Stomach (tissue), 4 donors: Measurements from ENCODE around the gene MAP3K13.

Experiments
- CTCF ChIP-seq, 7 experiments: fragments of 450-650 bp in 4 of 7; fragments of 200-600 bp in 3 of 7; sonication (generic) in 3 of 7; IDR thresholded peaks; one replicate each; pipeline ENCODE4 v1.5.1; 2016 to 2019; ENCODE audit warnings: antibody characterized with exemption in 7 of 7, control low read depth in 2 of 7, mild to moderate bottlenecking in 1 of 7
- EP300 ChIP-seq: sonication (generic); formaldehyde crosslinking; IDR thresholded peaks from one replicate; pipeline ENCODE4 v1.6.1; 2017; ENCODE audit warnings: antibody characterized with exemption
- POLR2A ChIP-seq, 4 donors: fragments of 450-650 bp; IDR thresholded peaks; one replicate each; pipeline ENCODE4 v1.6.1; 2016; ENCODE audit warnings: antibody characterized with exemption in 4 of 4, control low read depth in 2 of 4, mild to moderate bottlenecking in 1 of 4, moderate library complexity in 1 of 4
- POLR2AphosphoS5 ChIP-seq, 3 donors: sonication (generic); formaldehyde crosslinking; IDR thresholded peaks; one replicate each; pipeline ENCODE4 v1.6.1; 2016; ENCODE audit warnings: antibody characterized with exemption in 3 of 3

GRCh38 chr3:185423178-185423577 lies 60.2 kb downstream of the MAP3K13 start:
- TF ChIP-seq POLR2A (IDR thresholded peaks at IDR 0.05) = no peak
- TF ChIP-seq CTCF (IDR thresholded peaks at IDR 0.05) = no peak
- TF ChIP-seq POLR2AphosphoS5 (IDR thresholded peaks at IDR 0.05) = peak in 1 of 3 donors; percentile 15
- TF ChIP-seq EP300 = no peak
